ENCODE results near the gene TMEM178B.
"Not testable (repeated sequence)": the region's sequence is repeated elsewhere in the genome, so short reads cannot be mapped to it uniquely, and the experiment has no call there.

TMEM178B gene

DNA sequence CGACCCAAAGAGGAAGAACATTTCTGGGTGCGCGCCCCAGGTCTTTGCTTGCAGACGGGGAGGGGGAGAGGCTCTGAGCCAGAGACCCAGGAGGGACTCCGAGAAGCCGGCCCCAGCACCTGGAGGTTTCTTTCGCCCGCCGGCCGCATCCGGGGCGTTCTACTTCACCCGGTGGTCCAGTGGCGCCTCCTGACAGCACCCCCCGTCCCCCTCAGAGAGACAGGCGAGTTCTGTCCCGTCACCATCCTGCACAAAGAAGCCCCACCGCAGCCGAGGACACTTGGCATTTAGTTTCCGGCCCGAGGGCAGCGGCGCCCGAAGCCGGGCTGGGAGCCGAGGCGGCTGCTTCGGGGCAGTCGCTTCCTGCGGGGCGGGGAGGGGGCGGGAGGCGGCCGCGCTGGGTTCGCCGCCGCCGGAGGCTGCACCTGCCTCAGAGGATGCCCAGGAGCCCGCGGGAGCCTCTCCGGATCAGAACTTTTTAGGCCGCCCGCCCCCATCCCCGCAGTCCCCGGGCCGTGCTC, at the start of gene TMEM178B:
Gene TMEM178B, plus strand, starts transcription at position 424 of the 521 bp plus-strand sequence.
- H3K4me1 Mint-ChIP-seq: peaks cover 34% of the 10 kb centered on the region
- peak; percentile 56 for ATAC-seq
- H3K27me3 Mint-ChIP-seq: peaks cover 50% of the 10 kb centered on the region
- H3K9me3 Mint-ChIP-seq: no peaks in the 10 kb centered on the region
- peak in 1 of 2 donors; percentile 35 for DNase-seq
- H3K4me3 Mint-ChIP-seq: peak within 1 kb of the TSS; percentile 85 to 91
- H3K27ac Mint-ChIP-seq: no peak within 1 kb of the TSS

DNA sequence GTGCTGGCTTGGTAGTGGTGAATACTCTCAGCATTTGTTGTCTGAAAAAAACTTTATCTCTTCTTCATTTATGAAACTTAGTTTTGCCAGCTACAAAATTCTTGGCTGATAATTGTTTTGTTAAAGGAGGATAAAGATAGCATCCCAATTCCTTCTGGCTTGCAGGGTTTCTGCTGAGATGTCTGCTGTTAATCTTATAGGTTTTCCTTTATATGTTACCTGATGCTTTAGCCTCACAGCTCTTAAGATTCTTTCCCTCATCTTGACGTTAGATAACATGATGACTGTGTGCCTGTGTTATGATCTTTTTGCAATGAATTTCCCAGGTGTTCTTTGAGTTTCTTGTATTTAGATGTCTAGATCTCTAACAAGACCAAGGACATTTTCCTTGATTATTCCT, 49.2 kb upstream of the TMEM178B start:
- DNase-seq: no peak
- H3K4me3 Mint-ChIP-seq: no peak overlapping the region

DNA sequence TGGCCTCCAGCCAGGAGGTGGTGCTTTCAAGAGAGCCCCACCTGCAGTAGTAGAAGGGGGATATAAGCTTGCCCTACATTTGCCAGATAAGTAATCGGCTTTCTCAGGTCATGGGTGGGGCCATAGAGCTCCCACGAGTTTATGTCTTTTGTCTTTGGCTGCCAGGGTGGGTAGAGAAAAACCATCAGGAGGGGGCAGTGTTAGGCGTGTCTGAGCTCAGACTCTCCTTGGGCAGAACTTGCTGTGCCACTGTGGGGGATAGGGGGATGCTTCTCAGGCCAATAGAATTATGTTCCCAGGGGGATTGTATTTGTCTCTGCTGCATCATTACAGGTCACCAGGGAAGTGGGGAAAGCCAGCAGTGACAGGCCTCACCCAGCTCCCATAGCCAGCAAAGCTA, 46.8 kb upstream of the TMEM178B start:
- H3K27me3 Mint-ChIP-seq: peaks cover 34% of the 10 kb centered on the region

More for the DNA sequence above, 49.2 kb upstream of the TMEM178B start:
- ATAC-seq: no peak
- Mint-ChIP-seq H3K27ac (no peak overlapping the region), H3K9me3 (peaks cover 13 to 30% of the 10 kb centered on the region in 2 donors), H3K27me3 (peaks cover 13% of the 10 kb centered on the region), H3K4me1 (peaks cover 14% of the 10 kb centered on the region)

DNA sequence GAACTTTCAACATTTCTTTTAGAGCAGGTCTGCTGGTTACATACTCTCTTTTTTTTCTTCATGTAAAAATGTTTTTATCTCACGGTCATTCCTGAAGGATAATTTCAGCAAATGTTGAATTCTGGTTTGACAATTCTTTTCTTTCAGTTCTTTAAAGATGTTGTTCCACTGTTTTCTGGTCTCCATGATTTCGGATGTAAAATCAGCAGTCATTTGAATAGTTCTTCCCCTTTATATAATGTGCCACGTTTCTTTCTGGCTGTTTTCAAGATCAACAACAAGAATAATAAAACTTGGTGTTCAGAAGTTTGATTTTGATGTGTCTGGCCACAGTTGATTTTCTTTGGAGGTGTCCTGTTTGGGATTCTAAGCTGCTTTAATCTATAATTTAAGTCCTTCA, 45.1 kb upstream of the TMEM178B start:
- Mint-ChIP-seq H3K9me3 (peaks cover 13 to 22% of the 10 kb centered on the region in 2 donors), H3K4me3 (no peak overlapping the region), H3K27me3 (peaks cover 32% of the 10 kb centered on the region), H3K4me1 (peaks cover 5% of the 10 kb centered on the region), H3K27ac (no peak overlapping the region)
- no peak for ATAC-seq
- DNase-seq: no peak

More for the DNA sequence above, 46.8 kb upstream of the TMEM178B start:
- ATAC-seq (no peak), DNase-seq (no peak)
- no peak overlapping the region for H3K27ac Mint-ChIP-seq
- H3K4me1 Mint-ChIP-seq: peaks cover 14% of the 10 kb centered on the region
- peaks cover 13 to 30% of the 10 kb centered on the region in 2 donors for H3K9me3 Mint-ChIP-seq
- no peak overlapping the region for H3K4me3 Mint-ChIP-seq

DNA sequence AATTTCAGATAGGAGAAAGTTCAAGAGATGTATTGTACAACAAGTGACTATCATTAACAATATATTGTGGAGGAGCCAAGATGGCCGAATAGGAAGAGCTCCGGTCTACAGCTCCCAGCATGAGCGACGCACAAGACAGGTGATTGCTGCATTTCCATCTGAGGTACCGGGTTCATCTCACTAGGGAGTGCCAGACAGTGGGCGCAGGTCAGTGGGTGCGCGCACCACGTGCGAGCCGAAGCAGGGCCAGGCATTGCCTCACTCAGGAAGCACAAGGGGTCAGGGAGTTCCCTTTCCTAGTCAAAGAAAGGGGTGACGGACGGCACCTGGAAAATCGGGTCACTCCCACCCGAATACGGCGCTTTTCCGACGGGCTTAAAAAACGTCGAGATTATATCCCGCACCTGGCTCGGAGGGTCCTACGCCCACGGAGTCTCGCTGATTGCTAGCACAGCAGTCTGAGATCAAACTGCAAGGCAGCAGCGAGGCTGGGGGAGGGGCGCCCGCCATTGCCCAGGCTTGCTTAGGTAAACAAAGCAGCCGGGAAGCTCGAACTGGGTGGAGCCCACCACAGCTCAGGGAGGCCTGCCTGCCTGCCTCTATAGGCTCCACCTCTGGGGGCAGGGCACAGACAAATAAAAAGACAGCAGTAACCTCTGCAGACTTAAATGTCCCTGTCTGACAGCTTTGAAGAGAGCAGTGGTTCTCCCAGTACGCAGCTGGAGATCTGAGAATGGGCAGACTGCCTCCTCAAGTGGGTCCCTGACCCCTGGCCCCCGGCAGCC, 41.1 kb upstream of the TMEM178B start:
- not testable (repeated sequence) for H3K4me3 Mint-ChIP-seq, H3K9me3 Mint-ChIP-seq, H3K4me1 Mint-ChIP-seq, DNase-seq, H3K27ac Mint-ChIP-seq, ATAC-seq
- H3K27me3 Mint-ChIP-seq: peaks cover 51% of the 10 kb centered on the region

DNA sequence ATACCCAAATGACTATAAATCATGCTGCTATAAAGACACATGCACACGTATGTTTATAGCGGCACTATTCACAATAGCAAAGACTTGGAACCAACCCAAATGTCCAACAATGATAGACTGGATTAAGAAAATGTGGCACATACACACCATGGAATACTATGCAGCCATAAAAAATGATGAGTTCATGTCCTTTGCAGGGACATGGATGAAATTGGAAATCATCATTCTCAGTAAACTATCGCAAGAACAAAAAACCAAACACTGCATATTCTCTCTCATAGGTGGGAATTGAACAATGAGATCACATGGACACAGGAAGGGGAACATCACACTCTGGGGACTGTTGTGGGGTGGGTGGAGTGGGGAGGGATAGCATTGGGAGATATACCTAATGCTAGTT, 35.8 kb upstream of the TMEM178B start:
- not testable (repeated sequence) for H3K4me3 Mint-ChIP-seq, H3K27ac Mint-ChIP-seq, H3K4me1 Mint-ChIP-seq, DNase-seq, ATAC-seq, H3K9me3 Mint-ChIP-seq
- peaks cover 29% of the 10 kb centered on the region for H3K27me3 Mint-ChIP-seq

DNA sequence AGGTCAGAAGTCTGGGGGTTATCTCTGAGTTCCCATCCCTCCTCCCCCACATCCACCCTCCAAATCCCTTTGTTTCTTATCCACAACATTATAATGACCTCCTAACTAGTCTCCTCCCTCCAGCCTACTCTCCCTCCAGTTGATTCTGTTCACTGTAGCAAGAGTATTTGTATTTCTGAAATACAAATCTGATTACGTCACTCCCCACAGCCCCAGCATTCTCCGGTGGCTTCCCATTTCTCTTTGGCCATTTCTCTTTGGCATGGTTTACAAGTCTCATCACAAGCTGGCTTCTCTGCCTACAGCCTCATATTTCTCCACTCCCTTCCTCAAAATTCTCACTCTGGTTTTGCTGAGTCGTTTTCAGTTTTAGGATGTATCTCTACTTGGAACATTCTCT, 34.5 kb upstream of the TMEM178B start:
- Mint-ChIP-seq H3K4me3 (no peak overlapping the region), H3K9me3 (no peaks in the 10 kb centered on the region), H3K27me3 (peaks cover 23% of the 10 kb centered on the region), H3K27ac (no peak overlapping the region), H3K4me1 (no peaks in the 10 kb centered on the region)
- no peak for DNase-seq
- no peak for ATAC-seq

DNA sequence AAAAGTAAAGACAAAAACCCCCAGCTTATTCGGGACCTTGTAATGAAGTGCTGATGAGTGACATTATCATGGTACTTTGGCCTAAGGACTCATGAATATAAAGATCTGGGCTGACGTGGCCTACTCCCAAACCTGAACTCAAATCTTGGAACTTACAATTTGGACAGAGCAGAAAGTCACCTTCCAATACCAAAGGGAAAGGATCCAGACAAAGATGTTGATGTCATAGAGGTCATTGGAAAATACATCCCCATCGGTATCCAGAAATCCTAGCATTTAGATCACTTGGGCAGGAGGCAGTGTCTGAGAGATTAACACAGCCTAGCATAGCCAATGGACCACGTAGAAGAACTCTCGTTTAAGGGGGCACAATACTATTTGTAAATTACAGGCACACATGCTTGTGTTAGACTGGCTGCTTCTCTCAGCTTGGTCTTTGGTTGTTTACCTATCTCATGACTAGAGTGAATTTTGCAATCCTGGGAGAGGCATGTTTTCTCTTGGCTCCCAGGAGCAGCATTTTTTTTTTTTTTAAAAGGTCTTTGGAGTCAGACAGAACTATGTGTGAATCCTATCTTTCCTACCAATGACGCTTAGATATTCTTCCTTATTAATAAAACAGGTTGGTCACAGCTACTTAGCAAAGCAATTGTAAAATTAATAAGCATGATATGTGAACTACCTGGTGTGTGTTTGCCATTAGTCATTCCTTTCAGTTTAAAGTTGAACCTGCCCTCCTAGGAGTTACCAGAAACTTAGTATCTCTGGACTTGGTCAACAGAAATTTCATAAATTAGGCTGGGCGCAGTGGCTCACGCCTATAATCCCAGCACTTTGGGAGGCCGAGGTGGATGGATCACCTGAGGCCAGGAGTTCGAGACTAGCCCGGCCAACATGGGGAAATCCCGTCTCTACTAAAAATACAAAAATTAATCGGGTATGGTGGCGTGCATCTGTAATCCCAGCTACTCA, 31.4 kb upstream of the TMEM178B start:
- no peaks in the 10 kb centered on the region for H3K9me3 Mint-ChIP-seq
- peaks cover 28% of the 10 kb centered on the region for H3K27me3 Mint-ChIP-seq
- ATAC-seq (no peak), DNase-seq (no peak)
- H3K4me1 Mint-ChIP-seq: no peaks in the 10 kb centered on the region
- no peak overlapping the region for H3K27ac Mint-ChIP-seq
- no peak overlapping the region for H3K4me3 Mint-ChIP-seq

DNA sequence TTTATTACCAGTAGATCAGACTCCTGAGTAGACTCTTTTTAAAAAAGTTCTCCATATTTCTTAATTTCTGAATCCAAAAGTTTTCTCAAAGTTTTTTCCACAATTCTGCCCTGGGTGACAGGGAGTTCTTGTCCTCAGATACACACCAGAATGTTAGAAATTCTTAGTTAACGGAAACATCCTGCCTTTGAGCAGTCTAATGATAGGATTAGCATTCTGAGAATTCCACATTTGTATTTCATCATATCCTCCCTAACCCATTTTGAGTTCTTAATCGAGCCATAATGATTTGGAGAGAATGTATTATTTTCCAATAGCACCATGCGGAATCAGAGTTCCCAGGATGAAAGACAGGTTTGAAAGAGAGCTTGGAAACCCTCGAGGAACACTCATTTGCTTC, 30.2 kb upstream of the TMEM178B start:
- no peaks in the 10 kb centered on the region for H3K9me3 Mint-ChIP-seq
- peaks cover 35% of the 10 kb centered on the region for H3K27me3 Mint-ChIP-seq
- H3K27ac Mint-ChIP-seq: no peak overlapping the region
- no peaks in the 10 kb centered on the region for H3K4me1 Mint-ChIP-seq
- no peak overlapping the region for H3K4me3 Mint-ChIP-seq
- DNase-seq (no peak), ATAC-seq (no peak)

DNA sequence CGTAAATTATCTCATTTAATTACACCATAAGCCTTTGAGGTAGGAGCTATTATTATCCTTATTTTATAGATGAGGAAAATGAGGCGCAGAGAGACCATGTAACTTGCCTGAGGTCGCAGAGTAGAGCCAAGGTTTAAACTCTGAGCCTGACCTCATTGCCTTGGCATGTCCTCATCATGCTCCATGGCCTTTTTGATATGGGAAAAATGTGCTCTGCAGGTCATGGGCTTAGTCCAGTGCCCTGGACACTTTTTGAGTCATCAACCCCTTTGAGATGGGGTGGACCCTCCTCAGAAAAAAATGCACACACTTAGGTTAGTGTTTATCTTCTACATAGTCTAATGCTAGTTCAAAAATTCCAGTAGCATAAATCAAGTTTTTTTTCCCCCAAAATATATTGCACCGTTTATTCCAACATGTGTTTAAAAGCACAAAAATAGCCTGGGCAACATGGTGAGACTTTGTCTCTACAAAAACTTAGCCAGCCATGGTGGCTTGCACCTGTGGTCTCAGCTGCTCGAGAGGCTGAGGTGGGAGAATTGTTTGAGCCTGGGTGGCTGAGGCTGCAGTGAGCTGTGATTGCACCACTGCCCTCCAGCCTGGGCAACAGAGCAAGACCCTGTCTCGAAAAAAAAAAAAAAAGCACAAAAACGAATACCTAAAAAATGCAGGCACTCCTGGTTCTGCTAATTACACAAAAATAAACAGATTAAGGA, 28.6 kb upstream of the TMEM178B start:
- ATAC-seq (no peak), DNase-seq (no peak)
- H3K4me1 Mint-ChIP-seq: no peaks in the 10 kb centered on the region
- peaks cover 40% of the 10 kb centered on the region for H3K27me3 Mint-ChIP-seq
- H3K9me3 Mint-ChIP-seq: no peaks in the 10 kb centered on the region
- H3K4me3 Mint-ChIP-seq: no peak overlapping the region
- H3K27ac Mint-ChIP-seq: no peak overlapping the region

DNA sequence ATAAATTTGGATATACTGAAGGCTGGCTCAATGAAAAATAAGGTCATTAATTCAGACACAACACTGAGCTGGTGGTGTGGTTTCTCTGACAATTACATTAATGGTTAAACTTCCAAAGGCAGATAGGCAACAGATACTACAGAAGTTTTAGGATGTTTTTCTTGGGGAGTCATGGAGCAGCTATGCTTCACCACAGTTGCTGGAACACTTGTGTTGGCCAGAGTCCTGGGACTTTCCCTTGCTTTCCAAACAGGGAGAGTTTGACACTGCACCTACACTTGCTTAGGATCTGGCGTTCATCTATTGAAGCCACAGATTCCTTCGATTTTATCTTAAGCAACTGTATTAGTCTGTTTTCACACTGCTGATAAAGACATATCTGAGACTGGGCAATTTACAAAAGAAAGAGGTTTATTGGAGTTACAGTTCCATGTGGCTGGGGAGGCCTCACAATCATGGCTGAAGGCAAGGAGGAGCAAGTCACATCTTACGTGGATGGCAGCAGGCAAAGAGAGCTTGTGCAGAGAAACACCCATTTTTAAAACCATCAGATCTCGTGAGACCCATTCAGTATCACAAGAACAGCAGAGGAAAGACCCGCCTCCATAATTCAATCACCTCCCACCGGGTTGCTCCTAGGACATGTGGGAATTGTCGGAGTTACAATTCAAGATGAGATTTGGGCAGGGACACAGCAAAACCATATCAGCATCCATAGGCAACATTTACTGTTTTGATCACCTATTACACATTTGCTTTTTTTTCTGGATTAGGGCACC, 27.8 kb upstream of the TMEM178B start:
- ATAC-seq (no peak), DNase-seq (no peak)
- Mint-ChIP-seq H3K4me3 (no peak overlapping the region), H3K4me1 (no peaks in the 10 kb centered on the region), H3K27ac (no peak overlapping the region), H3K27me3 (peaks cover 46% of the 10 kb centered on the region), H3K9me3 (no peaks in the 10 kb centered on the region)

DNA sequence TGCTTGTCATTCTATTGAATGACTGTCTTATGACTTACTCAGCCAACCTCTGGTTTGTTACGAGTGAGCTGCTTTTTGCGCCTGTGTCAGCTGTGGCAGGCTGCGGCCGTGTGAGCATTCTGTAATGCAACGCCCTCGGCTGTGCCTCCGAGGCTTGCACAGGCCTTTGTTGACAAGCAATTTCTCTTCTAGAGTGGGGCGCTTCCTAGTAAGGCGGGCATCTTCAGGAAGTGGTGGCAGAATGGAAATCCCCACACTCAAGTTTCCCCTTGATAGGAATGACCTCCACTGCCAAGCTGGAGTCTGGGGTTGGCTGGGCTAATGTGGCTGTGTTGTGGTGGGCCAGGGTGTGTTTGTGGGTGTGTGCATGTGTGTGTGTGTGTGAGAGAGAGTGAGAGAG, 20.2 kb upstream of the TMEM178B start:
- H3K4me1 Mint-ChIP-seq: peaks cover 17% of the 10 kb centered on the region
- H3K27me3 Mint-ChIP-seq: peaks cover 24% of the 10 kb centered on the region
- peak overlapping the region; percentile 44 to 49 for H3K4me3 Mint-ChIP-seq
- H3K27ac Mint-ChIP-seq: peak overlapping the region in 1 of 2 donors; percentile 24
- ATAC-seq (peak; percentile 97), DNase-seq (peak; percentile 37 to 82)
- peaks cover 0 to 7% of the 10 kb centered on the region in 2 donors for H3K9me3 Mint-ChIP-seq

DNA sequence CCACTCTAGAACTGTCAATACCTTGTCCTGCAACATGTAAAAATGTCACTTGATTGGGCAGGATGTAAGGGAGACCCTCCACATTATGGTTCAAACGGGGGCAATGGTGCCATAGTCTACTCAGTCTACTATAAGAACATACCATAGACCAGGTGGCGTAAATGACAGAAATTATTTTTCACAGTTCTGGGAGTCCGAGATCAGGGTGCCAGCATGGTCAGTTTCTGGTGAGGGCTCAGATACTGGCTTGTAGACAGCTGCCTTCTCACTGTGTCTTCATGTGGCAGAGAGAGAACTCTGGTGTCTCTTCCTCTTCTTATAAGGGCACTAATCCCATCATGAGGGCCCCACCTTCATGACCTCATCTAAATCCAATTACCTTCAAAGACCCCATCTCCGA, 18.7 kb upstream of the TMEM178B start:
- Mint-ChIP-seq H3K27ac (no peak overlapping the region), H3K4me3 (no peak overlapping the region), H3K27me3 (peaks cover 10% of the 10 kb centered on the region), H3K4me1 (peaks cover 17% of the 10 kb centered on the region), H3K9me3 (peaks cover 0 to 7% of the 10 kb centered on the region in 2 donors)
- DNase-seq: no peak
- ATAC-seq: no peak

DNA sequence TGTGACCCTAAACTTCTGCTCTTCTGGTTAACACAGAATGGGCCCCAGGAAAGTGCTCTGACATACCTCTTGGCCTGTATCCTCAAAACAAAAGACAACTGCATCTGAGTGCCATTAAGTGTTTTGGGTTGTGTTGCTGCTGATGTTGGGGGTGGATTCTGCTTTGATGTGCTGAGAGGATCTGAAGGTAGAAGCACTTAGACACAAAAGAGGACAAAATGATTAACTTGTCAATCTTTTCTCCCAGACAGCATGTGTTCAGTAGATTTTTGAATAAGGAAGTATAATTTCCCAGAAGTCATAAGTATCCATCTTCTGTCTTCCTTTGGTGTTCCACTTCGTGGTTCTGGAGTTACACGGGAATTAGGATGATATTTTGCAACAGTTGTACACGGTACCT, 16.1 kb upstream of the TMEM178B start:
- no peak overlapping the region for H3K4me3 Mint-ChIP-seq
- H3K27ac Mint-ChIP-seq: no peak overlapping the region
- no peak for DNase-seq
- no peak for ATAC-seq
- peaks cover 13% of the 10 kb centered on the region for H3K4me1 Mint-ChIP-seq
- no peaks in the 10 kb centered on the region for H3K27me3 Mint-ChIP-seq
- peaks cover 0 to 7% of the 10 kb centered on the region in 2 donors for H3K9me3 Mint-ChIP-seq
